Ectodermal cell (in vitro differentiated cells): ENCODE measurements around the gene CDX2.

Experiments used
- H3K27ac ChIP-seq: 2 replicates; pipeline ENCODE4 v1.7.0; 2013; ENCODE audit warnings: mild to moderate bottlenecking, low read depth, low read length; ENCODE audit not compliant: insufficient read depth, poor library complexity, severe bottlenecking
- H3K27me3 ChIP-seq: 2 replicates; pipeline ENCODE4 v1.7.0; 2013; ENCODE audit warnings: mild to moderate bottlenecking, low read length; ENCODE audit not compliant: insufficient read depth, control insufficient read depth, poor library complexity, severe bottlenecking
- H3K36me3 ChIP-seq: one replicate; pipeline ENCODE4 v1.7.0; 2013; ENCODE audit warnings: low read length; ENCODE audit not compliant: control insufficient read depth, insufficient read depth
- H3K4me1 ChIP-seq: one replicate; pipeline ENCODE4 v1.7.0; 2013; ENCODE audit warnings: low read length; ENCODE audit not compliant: control insufficient read depth, insufficient read depth
- H3K4me3 ChIP-seq: 2 replicates; pipeline ENCODE4 v1.7.0; 2013; ENCODE audit warnings: low read depth, low read length, control low read depth; ENCODE audit not compliant: insufficient read depth
- H3K9me3 ChIP-seq: 2 replicates; pipeline ENCODE4 v1.7.0; 2013; ENCODE audit warnings: mild to moderate bottlenecking, low read length, moderate library complexity; ENCODE audit not compliant: control insufficient read depth
- WGBS, 2 experiments: methylation state at CpG; one replicate each; pipeline ENCODE4 v1.1.7; 2013; ENCODE audit warnings: missing lambda C conversion rate in 2 of 2; 5-methylcytosine and 5-hydroxymethylcytosine counted together

The CDX2 gene

DNA sequence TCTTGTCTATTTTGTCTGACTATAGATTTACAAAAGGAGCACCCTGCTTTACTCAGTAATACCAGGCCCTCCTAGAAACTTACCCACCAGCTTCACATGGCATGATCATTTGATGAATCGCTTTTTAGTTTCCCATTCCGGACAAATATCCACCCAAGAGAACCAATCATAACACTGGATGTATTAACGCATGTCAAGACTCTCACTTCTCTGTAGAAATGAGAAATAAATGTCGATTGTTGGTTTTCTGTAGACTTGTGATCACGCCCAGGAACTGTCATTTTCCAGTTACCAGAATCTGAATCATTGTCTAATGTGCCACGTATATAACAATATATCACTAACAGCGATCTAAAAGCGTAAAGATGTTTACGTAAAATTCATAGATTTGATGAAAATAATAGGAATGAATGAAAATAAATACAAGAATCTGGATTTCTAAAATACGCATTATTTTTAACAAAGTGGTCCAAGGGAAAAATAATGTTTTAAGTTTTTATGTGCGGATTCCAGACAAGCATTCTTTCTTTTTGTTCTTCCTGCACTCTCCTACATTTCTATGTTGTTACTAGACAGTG, 14.0 kb downstream of the CDX2 start:
- Histone ChIP-seq H3K27me3 (peaks cover 100% of the 10 kb centered on the region), H3K4me3 (no peak overlapping the region), H3K4me1 (no peaks in the 10 kb centered on the region), H3K27ac (no peak overlapping the region), H3K9me3 (no peaks in the 10 kb centered on the region), H3K36me3 (no peaks in the 10 kb centered on the region)
- 65 to 66% methylated on average over 8 to 10 of the region's 11 CpGs for WGBS, 2 experiments

DNA sequence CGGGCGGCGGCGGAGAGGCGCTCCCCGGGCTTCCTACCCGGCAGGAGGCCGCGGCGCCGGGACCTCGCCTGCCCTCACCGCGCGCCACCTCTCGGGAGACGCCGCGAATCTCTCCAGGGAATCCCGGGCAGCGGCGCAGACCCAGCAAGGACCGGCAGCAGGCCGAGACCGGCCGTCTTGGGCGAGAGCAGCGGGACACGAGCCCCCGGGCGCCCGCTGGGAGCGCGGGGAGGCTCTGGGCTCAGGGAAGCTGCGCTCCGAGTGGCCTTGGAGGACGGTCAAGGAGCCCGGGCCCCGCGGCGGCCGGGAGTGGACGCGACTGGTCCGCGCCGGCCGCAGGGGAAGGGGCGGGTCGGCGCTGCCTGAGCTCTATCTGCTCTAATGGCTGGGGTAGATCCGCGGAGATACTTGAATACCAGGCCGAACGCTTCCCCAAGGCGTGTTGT, 14.7 kb downstream of the CDX2 start:
- no peaks in the 10 kb centered on the region for H3K9me3 ChIP-seq
- H3K27ac ChIP-seq, result no peak overlapping the region
- H3K36me3 ChIP-seq, result no peaks in the 10 kb centered on the region
- H3K4me1 ChIP-seq, result no peaks in the 10 kb centered on the region
- H3K27me3 ChIP-seq, result peaks cover 100% of the 10 kb centered on the region
- 1% methylated on average over 56 of the region's 56 CpGs for WGBS, 2 experiments
- H3K4me3 ChIP-seq, result no peak overlapping the region

- Histone ChIP-seq H3K4me3 (peak overlapping the region; percentile 32), H3K27ac (no peak overlapping the region), H3K9me3 (no peaks in the 10 kb centered on the region), H3K36me3 (no peaks in the 10 kb centered on the region), H3K27me3 (peaks cover 100% of the 10 kb centered on the region), H3K4me1 (no peaks in the 10 kb centered on the region)
- 1% methylated on average over 71 of the region's 71 CpGs for WGBS, 2 experiments
These were observed 15.3 kb downstream of the CDX2 start for GRCh38 chr13:27953676-27954405.

DNA sequence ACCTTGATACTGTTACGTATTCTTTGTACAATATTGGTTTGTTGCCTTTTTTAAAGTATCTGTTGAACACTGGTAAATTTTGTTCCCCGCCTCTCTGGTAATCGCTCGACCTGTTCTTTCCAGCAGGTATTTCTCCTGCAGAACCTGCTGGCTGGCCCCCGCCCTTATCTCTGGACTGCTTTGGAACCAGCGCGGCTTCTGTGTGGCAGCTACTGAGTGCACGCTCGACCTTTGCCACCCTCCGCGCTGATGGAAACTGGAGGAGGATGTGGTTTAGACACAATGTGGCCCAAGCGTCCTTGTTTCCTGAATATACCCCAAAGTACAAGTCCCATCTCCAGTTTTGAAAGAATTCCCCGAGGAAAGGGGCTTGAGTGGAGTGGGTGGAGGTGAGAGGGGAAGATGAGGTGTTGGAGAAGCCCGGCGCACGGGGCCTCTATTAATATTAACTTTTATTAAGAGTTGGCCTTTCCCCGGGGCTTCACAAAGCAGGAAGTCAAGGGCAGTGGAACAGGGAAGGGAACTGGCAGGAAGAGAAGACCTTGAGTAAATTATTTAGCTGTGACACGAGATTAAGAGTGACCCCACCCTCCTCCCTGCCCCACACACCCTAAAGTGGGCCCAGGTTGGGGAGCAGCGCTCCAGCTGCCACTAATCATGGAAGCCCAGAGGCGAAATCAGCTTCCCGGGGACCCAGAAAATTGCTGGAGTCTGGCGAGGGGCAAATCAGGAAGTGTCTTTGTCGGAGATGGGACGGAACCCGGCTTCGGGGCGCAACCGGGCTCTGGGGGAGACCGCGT, 16.0 kb downstream of the CDX2 start:
- Histone ChIP-seq H3K9me3 (no peaks in the 10 kb centered on the region), H3K27ac (no peak overlapping the region), H3K36me3 (no peaks in the 10 kb centered on the region), H3K27me3 (peaks cover 96% of the 10 kb centered on the region), H3K4me3 (peak overlapping the region; percentile 32), H3K4me1 (no peaks in the 10 kb centered on the region)
- 21 to 23% methylated on average over 27 to 30 of the region's 30 CpGs for WGBS, 2 experiments

GRCh38 chr13:27942972-27943371, 26.1 kb downstream of the CDX2 start:
- H3K4me3 ChIP-seq, result no peak overlapping the region
- H3K4me1 ChIP-seq, result no peaks in the 10 kb centered on the region
- H3K9me3 ChIP-seq, result no peaks in the 10 kb centered on the region
- no peak overlapping the region for H3K27ac ChIP-seq
- peaks cover 43% of the 10 kb centered on the region for H3K27me3 ChIP-seq
- 95 to 100% methylated on average over 1 of the region's 1 CpG for WGBS, 2 experiments
- no peaks in the 10 kb centered on the region for H3K36me3 ChIP-seq

DNA sequence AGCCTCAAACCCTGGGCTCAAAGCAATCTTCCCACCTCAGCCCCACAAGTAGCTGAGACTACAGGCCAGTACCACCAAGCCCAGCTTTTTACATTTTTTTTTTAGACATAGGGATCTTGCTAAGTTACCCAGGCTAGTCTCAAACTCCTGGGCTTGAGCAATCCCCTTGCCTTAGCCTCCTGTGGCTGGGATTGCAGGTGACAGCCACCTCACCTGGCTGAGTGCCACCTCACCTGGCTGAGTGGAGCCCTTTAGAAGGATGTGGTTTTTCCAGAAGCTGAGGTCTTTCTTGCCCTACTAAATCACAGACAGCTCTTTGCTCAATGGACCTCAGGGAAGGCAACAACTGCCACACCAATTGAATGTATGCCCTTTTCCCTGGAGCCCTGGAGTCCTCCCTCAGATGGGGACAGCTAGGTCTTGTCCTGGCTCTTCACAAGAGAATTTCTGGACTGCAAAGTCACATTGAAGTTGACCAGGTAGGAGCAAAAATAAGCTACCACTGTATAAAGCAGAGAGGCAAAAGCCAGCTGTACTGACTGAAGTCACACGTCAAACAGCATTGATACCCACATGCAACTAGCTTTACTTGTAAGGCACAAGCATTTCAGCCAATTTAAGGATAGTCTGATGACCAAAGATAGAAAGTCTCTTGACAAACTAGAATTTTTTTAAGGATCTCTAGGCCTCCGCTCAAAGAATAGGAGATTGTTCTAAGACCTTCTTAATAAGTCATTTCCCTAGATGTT, 35.4 kb downstream of the CDX2 start:
- H3K27me3 ChIP-seq, result peaks cover 55% of the 10 kb centered on the region
- H3K4me3 ChIP-seq, result no peak overlapping the region
- 42 to 50% methylated on average over 1 of the region's 2 CpGs for WGBS, 2 experiments

GRCh38 chr13:27933118-27933517, 36.0 kb downstream of the CDX2 start:
- Histone ChIP-seq H3K4me1 (no peaks in the 10 kb centered on the region), H3K27ac (no peak overlapping the region), H3K9me3 (no peaks in the 10 kb centered on the region), H3K4me3 (no peak overlapping the region), H3K36me3 (no peaks in the 10 kb centered on the region), H3K27me3 (peaks cover 61% of the 10 kb centered on the region)
- 87 to 100% methylated on average over 1 of the region's 1 CpG for WGBS, 2 experiments

More for the DNA sequence above, 35.4 kb downstream of the CDX2 start:
- no peaks in the 10 kb centered on the region for H3K4me1 ChIP-seq
- no peak overlapping the region for H3K27ac ChIP-seq
- H3K9me3 ChIP-seq, result no peaks in the 10 kb centered on the region
- H3K36me3 ChIP-seq, result no peaks in the 10 kb centered on the region

DNA sequence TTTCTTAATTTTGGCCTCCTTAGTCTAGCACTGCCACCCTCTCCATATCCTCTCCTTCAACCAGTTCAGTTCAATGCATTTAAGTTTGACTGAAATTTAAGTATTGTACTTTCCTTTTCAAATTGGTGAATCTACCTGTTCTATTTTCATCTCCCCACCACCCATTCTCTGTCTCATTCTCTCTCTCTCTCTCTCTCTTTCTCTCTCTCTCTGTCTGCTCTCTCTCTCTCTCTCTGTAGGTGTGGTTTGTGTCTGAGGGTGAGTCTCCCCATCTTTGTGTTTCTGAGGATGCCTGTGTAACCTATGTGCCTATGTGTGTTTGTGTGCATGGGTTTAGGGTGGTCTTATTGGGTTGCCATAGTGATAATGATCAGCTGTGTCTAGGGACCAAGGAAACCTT, 39.2 kb downstream of the CDX2 start:
- Histone ChIP-seq H3K27me3 (peaks cover 93% of the 10 kb centered on the region), H3K36me3 (no peaks in the 10 kb centered on the region), H3K4me3 (no peak overlapping the region), H3K4me1 (no peaks in the 10 kb centered on the region), H3K27ac (no peak overlapping the region), H3K9me3 (no peaks in the 10 kb centered on the region)

DNA sequence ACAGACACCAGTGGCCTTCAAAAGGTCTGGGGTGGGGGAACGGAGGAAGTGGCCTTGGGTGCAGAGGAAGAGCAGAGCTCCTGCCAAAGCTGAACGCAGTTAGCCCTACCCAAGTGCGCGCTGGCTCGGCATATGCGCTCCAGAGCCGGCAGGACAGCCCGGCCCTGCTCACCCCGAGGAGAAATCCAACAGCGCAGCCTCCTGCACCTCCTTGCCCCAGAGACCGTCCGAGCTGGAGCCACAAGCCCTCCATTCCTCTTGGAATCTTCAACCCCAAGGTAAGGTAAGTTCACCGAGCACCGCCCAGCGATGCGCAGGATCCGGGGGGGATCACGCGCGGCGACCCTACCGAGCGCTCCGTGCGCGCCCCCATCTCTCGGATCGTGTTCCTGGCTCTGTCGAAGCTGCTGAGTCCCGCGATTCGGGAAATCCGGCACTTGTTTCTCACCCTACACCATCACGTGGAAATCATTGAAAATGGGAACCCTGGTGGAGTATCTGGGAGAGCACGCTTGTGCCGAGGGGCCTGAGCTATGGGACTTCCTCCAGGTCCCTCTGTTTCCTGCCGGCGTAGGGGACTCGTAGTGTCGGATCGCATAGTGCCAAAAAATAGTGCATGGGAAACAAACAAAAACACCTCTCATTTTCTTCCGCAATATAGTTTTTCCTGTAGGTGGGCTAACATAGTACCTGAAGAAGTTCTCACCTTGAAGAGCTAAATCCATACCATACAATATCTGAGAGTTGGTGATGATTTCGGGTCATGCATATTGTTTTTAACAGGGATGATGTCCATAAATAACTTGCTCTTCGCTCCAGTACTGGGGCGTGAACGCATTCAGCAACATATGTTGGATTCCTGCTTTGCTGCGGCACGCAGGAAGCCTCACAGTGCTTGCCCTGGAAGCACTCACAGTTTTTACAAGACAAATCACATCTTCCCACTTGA, 40.0 kb downstream of the CDX2 start:
- Histone ChIP-seq H3K4me3 (no peak overlapping the region), H3K4me1 (no peaks in the 10 kb centered on the region), H3K9me3 (no peaks in the 10 kb centered on the region), H3K27me3 (peaks cover 100% of the 10 kb centered on the region), H3K36me3 (no peaks in the 10 kb centered on the region), H3K27ac (no peak overlapping the region)
- WGBS, 2 experiments, result 9 to 10% methylated on average over 48 of the region's 48 CpGs
